HG03095 (cell line): ENCODE results near the gene PTPRN2.

Experiments
- ATAC-seq: cut with Tn5 transposase; IDR thresholded peaks from one replicate; pipeline ENCODE4 v1.9.1; 2021; ENCODE audit warnings: moderate library complexity; ENCODE audit not compliant: unreplicated experiment

Gene PTPRN2

GRCh38 chr7:157834501-157835163, 753.0 kb downstream of the PTPRN2 start:
- ATAC-seq, result no peak

DNA sequence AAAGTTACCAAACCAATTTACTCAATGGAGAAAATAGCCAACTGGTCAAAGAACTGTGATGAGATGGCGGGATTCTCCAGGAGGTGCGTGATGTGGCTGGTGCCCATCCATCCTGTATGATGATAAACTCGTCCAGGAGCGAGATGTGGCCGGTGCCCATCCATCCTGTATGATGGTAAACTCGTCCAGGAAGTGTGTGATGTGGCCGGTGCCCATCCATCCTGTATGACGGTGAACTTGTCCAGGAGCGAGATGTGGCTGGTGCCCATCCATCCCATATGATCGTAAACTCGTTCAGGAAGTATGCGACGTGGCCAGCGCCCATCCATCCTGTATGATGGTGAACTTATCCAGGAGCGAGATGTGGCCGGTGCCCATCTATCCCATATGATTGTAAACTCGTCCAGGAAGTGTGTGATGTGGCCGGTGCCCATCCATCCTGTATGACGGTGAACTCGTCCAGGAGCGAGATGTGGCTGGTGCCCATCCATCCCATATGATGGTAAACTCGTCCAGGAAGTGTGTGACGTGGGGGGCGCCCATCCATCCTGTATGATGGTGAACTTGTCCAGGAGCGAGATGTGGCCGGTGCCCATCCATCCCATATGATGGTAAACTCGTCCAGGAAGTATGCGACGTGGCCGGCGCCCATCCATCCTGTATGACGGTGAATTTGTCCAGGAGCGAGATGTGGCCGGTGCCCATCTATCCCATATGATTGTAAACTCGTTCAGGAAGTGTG, 754.6 kb downstream of the PTPRN2 start:
- ATAC-seq, result no peak

DNA sequence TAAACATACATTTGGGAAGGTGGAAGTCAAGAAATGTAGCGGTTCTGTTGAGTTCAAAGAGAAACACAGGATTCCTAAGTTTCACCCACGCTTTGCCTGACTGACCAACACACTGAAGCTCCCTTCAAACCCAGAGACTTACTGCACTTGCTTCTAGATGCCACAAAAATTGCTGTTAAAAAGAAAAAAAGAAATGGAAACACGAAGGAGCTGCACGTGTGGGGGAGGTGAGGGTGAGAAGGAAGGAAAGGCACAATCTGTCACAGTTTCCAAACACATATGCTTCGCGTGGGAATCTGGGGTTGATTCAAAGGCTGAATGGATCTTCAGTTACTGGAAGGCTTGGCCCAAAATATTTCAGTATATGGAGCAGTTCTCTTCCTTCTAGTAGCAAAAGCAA, 755.2 kb downstream of the PTPRN2 start:
- no peak for ATAC-seq

GRCh38 chr7:157832006-157832405, 755.6 kb downstream of the PTPRN2 start:
- ATAC-seq, result no peak

DNA sequence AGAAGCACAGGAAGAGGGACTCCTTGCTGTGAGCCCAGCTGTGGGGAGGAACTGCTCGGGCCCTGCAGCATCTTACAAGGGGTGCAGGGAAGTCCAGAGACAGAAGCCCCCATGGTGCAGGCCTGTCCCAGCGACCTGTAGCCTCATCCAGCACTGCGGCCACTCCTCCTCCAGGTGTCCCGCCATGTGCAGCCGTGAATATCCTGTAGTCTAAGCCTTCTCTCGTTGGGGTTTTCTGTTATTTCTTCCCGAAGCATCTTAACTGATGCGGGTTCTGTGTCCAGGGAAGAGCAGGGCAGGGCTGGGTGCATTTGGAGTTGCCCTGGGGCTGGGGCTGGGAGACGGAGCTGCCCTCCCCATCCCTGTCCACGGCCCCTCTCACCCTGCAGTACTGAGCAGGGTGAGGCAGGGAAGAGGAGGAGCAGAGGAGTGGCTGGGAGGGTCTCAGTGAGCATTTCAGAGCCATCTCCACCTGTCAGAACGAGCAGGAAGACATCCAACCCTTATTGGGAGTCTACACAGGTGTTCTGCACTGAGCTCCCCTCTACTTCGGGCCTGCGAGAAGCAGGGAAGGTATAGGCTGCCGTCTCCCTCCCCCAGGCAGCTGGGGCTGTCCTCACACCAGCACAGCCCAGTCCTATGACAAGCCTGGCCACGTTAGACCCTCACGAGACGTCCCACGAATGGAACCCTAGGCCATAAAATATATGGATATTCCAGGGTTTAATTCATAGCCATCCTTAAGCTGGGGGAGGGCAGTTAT, 756.3 kb downstream of the PTPRN2 start:
- ATAC-seq, result no peak

GRCh38 chr7:157830331-157830730, 757.3 kb downstream of the PTPRN2 start:
- ATAC-seq, result no peak

DNA sequence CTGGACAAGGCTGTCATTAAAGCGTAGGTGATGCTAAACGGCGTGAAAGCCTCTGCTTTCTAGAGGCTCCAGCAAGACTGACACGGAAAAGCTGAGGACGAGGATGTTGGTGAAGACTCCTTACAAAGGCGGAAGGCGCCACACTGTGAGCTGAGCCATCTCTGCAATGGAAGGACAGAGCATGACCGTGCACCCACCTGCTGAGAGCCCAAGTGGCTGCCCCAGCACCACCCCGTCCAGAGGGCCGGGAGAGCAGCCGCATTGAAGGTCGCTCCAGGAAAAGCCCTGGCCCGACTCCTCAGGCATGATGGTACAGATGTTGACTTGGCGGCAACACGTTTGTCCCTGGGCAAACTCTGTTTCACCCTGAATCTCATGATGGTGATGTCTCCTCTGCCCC, 758.1 kb downstream of the PTPRN2 start:
- ATAC-seq, result no peak

DNA sequence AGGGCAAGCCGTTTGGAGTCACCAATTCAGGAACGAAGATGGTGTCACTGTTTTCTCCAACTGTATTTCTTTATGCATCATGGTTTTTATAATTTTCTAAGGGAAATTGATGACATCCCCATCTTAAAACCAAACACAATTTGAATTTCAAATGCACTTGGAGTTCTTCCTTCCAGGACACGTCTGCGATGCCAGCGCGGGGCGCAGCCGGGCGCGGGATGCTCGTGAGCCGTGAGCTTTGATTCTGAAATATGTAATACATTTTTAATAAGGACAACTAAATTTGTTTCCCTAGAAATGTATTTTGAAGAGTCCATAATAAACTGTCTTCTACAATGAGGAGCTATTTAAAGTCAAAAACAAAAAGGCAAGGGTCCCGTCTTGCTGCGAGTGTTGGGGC, 758.7 kb downstream of the PTPRN2 start:
- no peak for ATAC-seq

- ATAC-seq, result no peak
These were observed 759.4 kb downstream of the PTPRN2 start for GRCh38 chr7:157828190-157828589.

DNA sequence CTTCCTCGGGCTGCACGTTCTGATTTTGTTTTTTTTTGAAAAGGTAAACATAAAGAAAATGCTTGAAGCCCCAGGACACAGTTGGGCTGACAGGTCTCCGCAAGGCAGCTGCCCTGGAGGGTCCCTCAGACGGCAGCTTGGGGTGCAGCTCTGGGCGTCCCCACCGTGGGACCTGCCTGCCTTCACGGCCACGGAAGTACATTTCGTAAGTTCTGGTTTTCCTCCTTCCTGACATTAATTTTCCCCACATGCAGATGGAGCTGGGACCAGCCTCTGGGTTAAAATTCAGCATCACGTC, 759.8 kb downstream of the PTPRN2 start:
- no peak for ATAC-seq

GRCh38 chr7:157827045-157827862, 760.4 kb downstream of the PTPRN2 start:
- no peak for ATAC-seq

DNA sequence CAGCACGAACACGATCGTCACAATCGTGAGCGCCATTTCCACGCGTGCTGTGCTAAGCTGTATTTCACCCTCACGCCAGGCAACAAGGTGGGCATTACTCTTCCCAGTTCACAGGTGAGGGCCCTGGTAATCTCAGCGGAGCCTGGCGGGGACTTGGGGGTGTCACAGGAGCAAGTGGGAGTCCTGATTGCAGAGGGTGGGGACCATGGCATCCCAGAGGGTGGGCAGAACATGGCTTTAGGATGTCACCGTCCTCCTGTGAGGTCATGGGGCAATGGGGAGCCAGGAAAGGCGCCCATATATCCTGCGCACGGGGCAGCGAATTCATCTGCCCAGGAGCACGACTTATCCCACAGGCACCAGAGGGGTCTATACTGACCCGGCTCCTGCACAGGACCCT, 761.1 kb downstream of the PTPRN2 start:
- no peak for ATAC-seq

GRCh38 chr7:157825325-157825724, 762.3 kb downstream of the PTPRN2 start:
- no peak for ATAC-seq

DNA sequence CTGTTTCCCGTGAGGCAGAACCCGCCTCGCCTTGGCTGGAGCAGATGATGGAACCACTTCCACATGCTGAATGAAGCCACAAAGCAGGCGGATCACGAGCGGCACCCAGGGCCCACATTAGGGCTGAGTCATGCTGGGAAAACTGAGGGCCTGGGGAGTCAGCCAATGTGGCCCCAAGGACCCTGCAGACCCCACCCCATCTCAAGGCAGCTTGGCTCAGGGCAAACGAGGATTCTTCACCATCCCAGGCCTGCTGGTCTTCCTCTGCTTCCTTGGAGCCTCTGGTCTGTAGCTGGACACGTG, 762.9 kb downstream of the PTPRN2 start:
- ATAC-seq, result no peak

- no peak for ATAC-seq
These were observed 763.4 kb downstream of the PTPRN2 start for GRCh38 chr7:157824011-157824818.

DNA sequence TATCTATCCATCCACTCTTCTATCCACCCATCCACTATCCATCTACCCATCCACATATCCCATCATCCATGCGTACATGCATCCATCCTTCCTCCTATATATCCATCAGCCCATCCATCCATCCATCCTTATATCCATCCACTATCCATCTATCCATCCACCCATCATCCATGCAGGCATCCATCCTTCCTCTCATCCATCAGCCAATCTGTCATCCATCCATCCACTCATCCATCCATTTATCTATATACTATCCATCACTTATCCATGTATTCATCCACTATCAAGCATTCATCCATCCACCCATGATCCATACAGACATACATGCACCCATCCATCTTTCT, 765.0 kb downstream of the PTPRN2 start:
- ATAC-seq, result no peak

DNA sequence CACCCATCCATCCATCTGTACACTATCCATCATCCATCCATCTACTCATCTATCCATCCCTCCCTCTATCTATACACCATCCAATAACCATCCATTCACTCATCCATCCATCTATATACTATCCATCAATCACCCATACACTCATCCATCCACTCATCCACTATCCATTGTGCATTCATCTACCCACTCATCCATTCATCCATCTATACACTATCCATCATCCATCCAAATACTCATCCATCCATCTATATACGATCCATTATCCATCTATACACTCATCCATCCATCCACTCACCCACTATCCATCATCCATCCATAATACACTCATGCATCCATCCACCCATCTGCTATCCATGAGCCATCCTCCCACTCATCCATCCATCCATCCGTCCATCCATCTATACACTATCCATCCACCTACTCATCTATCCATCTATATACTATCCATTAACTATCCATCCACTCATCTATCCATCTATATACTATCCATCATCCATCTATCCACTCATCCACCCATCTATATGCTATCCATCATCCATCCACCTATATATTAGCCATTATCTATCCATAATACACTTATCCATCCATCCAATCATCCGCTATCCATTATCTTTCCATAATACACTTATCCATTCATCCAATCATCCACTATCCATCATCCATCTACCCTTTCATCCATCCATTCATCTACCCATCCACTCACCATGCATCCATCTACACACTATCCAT, 765.5 kb downstream of the PTPRN2 start:
- ATAC-seq, result no peak

DNA sequence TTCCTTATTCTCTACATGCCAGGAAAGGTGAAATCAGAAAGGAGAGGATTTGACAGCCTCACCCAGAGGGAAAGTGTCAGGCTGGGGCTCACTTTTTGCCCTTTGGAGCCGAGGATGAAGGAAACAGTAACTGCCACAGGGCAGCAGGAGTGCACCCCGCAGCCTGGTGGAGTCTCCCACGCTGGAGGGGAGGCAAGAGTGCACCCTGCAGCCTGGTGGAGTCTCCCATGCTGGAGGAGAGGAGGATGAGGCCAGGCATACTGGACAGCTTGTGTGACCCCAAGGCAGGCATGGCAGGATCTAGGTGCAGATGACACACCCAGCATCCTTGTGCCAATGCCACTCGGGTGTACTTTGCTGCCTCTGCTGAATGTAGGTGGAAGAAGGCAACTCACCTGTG, 766.8 kb downstream of the PTPRN2 start:
- no peak for ATAC-seq

DNA sequence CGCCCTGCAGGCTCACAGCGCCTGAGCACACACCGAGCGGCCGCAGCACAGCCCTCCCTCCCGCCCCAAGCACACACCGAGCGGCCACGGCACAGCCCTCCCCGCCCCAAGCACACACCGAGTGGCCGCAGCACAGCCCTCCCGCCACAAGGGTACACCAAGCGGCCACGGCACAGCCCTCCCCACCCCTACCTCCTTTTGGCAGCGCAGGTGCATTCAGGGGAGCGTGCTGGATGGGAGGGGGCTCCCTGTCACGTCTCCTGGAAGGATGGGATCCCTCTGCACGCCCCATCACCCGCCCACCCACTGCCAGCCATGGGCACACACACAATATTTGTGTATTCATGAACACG, 768.2 kb downstream of the PTPRN2 start:
- ATAC-seq, result no peak

GRCh38 chr7:157818701-157819454, 768.7 kb downstream of the PTPRN2 start:
- ATAC-seq, result no peak
